ENCODE measurements around the gene SUMF2. TPM values are rescaled to one million over a fixed set of nuclear protein-coding genes. Genes with fewer than 3 reads are reported as not detected.
A peak's percentile ranks its signal among the peaks of the same experiment; 100 is the strongest.

The SUMF2 gene
- total and polyA plus RNA-seq, 7 experiments from 2014 or later, result 120 to 196 (median 156) TPM

DNA sequence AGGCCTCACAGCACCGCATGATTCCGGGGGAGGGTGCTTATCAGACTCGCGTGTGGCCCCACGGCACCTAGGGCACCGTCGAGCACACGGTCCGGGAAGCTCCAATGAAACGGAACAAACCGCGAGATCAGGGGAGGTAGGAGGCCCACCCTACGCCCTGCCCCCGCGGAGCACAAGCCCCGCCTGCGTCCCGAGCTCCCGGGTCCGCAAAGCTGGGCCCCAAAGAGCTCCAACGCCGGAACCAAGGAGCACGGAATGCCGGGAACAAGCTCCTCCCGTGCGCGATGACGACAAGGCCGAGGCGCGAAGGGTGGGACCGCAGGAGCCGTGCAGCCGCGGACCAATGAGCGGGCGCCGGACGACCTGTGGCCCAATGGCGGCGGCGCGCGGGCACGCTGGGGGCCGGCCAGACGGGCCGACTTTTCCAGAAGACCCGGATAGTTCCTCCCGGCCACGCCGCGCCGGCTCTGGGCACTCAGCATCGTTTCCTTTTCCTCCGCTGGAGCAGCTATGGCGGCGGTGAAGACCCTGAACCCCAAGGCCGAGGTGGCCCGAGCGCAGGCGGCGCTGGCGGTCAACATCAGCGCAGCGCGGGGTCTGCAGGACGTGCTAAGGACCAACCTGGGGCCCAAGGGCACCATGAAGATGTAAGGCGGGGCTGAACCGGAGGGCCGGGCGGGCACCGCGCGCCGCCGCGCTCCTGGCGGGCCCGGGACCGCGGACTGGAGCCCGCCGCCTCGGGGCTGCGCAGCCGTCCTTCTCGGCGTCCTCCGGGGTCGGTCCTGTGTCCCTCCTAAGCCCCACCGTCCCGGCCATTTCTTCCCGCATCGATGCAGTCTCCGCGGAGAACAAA lies 12.5 kb upstream of the SUMF2 start, which contains the start of the genes CCT6A and PSPH:
CCT6A (plus strand) TSS at position 427 of the 853 bp plus-strand sequence; CDS start at position 511, 84 bp downstream.
PSPH (minus strand) TSS at position 106 of the 853 bp plus-strand sequence. CDS start 30,232 bp downstream, outside the sequence.
- Mint-ChIP-seq H3K4me1 (peaks cover 26 to 59% (median 45%) of the 10 kb centered on the region in 7 donors), H3K4me3 (peak within 1 kb of the TSS; percentile 91 to 99 (median 96)), H3K9me3 (peaks cover 0 to 2% (median 0%) of the 10 kb centered on the region in 11 donors), H3K27ac (peak within 1 kb of the TSS; percentile 78 to 96 (median 93)), H3K27me3 (no peaks in the 10 kb centered on the region), H3K36me3 (peaks cover 4 to 9% (median 7%) of the 10 kb centered on the region in 5 donors)
- ATAC-seq, result peak; percentile 95
- intact Hi-C loops (cut with micrococcal nuclease), result loop anchor here (1.0 to 5.0 kb wide), 11 partner anchors 13 to 1294 kb away; partner anchors contain the start of genes CHCHD2 (in 2 of the 2), MRPS17 (in 2 of the 2), SEC61G (in 2 of the 2) and SUMF2 (in 2 of the 2)
- H3K36me3 ChIP-seq (ENCODE audit: control insufficient read depth in 2 of 3, insufficient read depth in 3 of 3, low read length in 3 of 3), result peaks cover 7 to 34% (median 17%) of the 10 kb centered on the region in 3 experiments
- no peaks in the 10 kb centered on the region for H3K27me3 ChIP-seq (ENCODE audit: control insufficient read depth in 2 of 2, insufficient read depth in 2 of 2, low read length in 2 of 2)
- peak within 1 kb of the TSS; percentile 91 for H3K27ac ChIP-seq (ENCODE audit: low read depth, low read length)
- no peaks in the 10 kb centered on the region for H3K9me3 ChIP-seq (ENCODE audit: control insufficient read depth in 2 of 3, low read length in 3 of 3)
- ChIA-PET CTCF (interaction anchor here (0.6 to 1.0 kb wide), 2 partner anchors 21 to 47 kb away, joined by 3 read pairs; no protein-coding TSS in a partner anchor), POLR2A (interaction anchor here (0.6 to 1.9 kb wide), 15 partner anchors 13 to 686 kb away, joined by 3 to 37 read pairs (median 4); partner anchors contain the start of genes CHCHD2, LANCL2 and SUMF2)
- DNase-seq, result peak; percentile 74 to 93 (median 78)
- peaks cover 6 to 9% of the 10 kb centered on the region in 2 donors for H3K4me1 ChIP-seq (ENCODE audit: control insufficient read depth in 2 of 2, insufficient read depth in 2 of 2, low read length in 2 of 2)
- peak within 1 kb of the TSS; percentile 88 for H3K4me3 ChIP-seq (ENCODE audit: low read length)

GRCh38 chr7:56053379-56053778 lies 10.7 kb upstream of the SUMF2 start:
- POLR2A ChIA-PET, result interaction anchor here (1.1 to 2.9 kb wide), 2 partner anchors 9 to 11 kb away, joined by 6 to 16 read pairs; partner anchors contain the start of gene SUMF2
- Histone ChIP-seq H3K27ac (ENCODE audit: low read depth, low read length) (peak overlapping the region; percentile 91), H3K9me3 (ENCODE audit: control insufficient read depth in 2 of 3, low read length in 3 of 3) (no peaks in the 10 kb centered on the region), H3K4me1 (ENCODE audit: control insufficient read depth in 2 of 2, insufficient read depth in 2 of 2, low read length in 2 of 2) (peaks cover 6 to 9% of the 10 kb centered on the region in 2 donors), H3K36me3 (ENCODE audit: control insufficient read depth in 2 of 3, insufficient read depth in 3 of 3, low read length in 3 of 3) (peaks cover 17 to 47% (median 23%) of the 10 kb centered on the region in 3 experiments), H3K27me3 (ENCODE audit: control insufficient read depth in 2 of 2, insufficient read depth in 2 of 2, low read length in 2 of 2) (no peaks in the 10 kb centered on the region), H3K4me3 (ENCODE audit: low read length) (no peak overlapping the region)
- Mint-ChIP-seq H3K36me3 (peaks cover 5 to 16% (median 13%) of the 10 kb centered on the region in 5 donors), H3K4me1 (peaks cover 26 to 57% (median 47%) of the 10 kb centered on the region in 7 donors), H3K4me3 (peak overlapping the region; percentile 16 to 95 (median 70)), H3K27me3 (no peaks in the 10 kb centered on the region), H3K9me3 (peaks cover 0 to 2% (median 0%) of the 10 kb centered on the region in 11 donors), H3K27ac (peak overlapping the region in 6 of 9 donors; percentile 43 to 78 (median 55))
- intact Hi-C loops (cut with micrococcal nuclease), result loop anchor here (5.0 kb wide), 2 partner anchors 481 to 1296 kb away; partner anchors contain the start of genes SEC61G (in 2 of the 2) and VOPP1 (in 2 of the 2)
- DNase-seq, result no peak
- CTCF ChIA-PET, result interaction anchor here (0.8 to 1.9 kb wide), 3 partner anchors 20 to 49 kb away, joined by 3 to 7 read pairs (median 5); no protein-coding TSS in a partner anchor
- no peak for ATAC-seq

GRCh38 chr7:56053993-56054392 lies 10.1 kb upstream of the SUMF2 start:
- H3K4me3 ChIP-seq (ENCODE audit: low read length), result no peak overlapping the region
- no peaks in the 10 kb centered on the region for H3K27me3 Mint-ChIP-seq
- DNase-seq, result no peak
- H3K27ac ChIP-seq (ENCODE audit: low read depth, low read length), result no peak overlapping the region
- ChIA-PET POLR2A (interaction anchor here (1.1 to 2.9 kb wide), 2 partner anchors 9 to 11 kb away, joined by 6 to 16 read pairs; partner anchors contain the start of gene SUMF2), CTCF (interaction anchor here (0.8 to 1.9 kb wide), 3 partner anchors 19 to 50 kb away, joined by 3 to 7 read pairs (median 5); no protein-coding TSS in a partner anchor)
- peaks cover 17 to 52% (median 26%) of the 10 kb centered on the region in 3 experiments for H3K36me3 ChIP-seq (ENCODE audit: control insufficient read depth in 2 of 3, insufficient read depth in 3 of 3, low read length in 3 of 3)
- peaks cover 6 to 9% of the 10 kb centered on the region in 2 donors for H3K4me1 ChIP-seq (ENCODE audit: control insufficient read depth in 2 of 2, insufficient read depth in 2 of 2, low read length in 2 of 2)
- H3K4me3 Mint-ChIP-seq, result peak overlapping the region in 4 of 10 donors; percentile 12 to 95 (median 37)
- intact Hi-C loops (cut with micrococcal nuclease), result loop anchor here (5.0 kb wide), 2 partner anchors 482 to 1297 kb away; partner anchors contain the start of genes SEC61G (in 2 of the 2) and VOPP1 (in 2 of the 2)
- ATAC-seq, result no peak
- peaks cover 5 to 18% (median 15%) of the 10 kb centered on the region in 5 donors for H3K36me3 Mint-ChIP-seq
- peak overlapping the region in 5 of 9 donors; percentile 31 to 78 (median 48) for H3K27ac Mint-ChIP-seq
- H3K9me3 Mint-ChIP-seq, result peaks cover 0 to 2% (median 0%) of the 10 kb centered on the region in 11 donors
- H3K9me3 ChIP-seq (ENCODE audit: control insufficient read depth in 2 of 3, low read length in 3 of 3), result no peaks in the 10 kb centered on the region
- H3K4me1 Mint-ChIP-seq, result peaks cover 26 to 55% (median 47%) of the 10 kb centered on the region in 7 donors
- H3K27me3 ChIP-seq (ENCODE audit: control insufficient read depth in 2 of 2, insufficient read depth in 2 of 2, low read length in 2 of 2), result no peaks in the 10 kb centered on the region

DNA sequence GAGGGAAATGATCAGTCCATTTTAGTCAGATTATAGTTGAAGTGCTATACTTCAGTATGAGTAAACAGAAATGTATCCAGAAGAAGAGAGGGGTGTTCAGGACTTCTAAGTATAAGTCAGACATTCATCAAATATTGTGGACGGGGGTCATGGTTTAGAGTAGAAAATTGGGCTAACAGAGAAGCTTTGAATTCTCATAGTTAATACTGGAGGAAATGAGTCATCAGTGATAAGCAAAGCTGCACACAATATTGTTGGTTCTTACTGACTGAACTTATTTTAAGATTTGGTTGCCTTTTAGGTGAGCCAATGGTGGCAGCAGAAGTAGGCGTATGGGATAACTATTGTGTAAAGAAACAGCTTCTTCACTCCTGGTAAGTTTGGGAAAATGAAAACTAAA lies 1.7 kb upstream of the SUMF2 start:
- no peaks in the 10 kb centered on the region for H3K9me3 ChIP-seq (ENCODE audit: control insufficient read depth in 2 of 3, low read length in 3 of 3)
- Mint-ChIP-seq H3K4me3 (peak overlapping the region in 5 of 10 donors; percentile 3 to 57 (median 24)), H3K4me1 (peaks cover 16 to 46% (median 22%) of the 10 kb centered on the region in 7 donors), H3K27ac (peak overlapping the region; percentile 19 to 98 (median 76)), H3K9me3 (peaks cover 0 to 4% (median 0%) of the 10 kb centered on the region in 11 donors), H3K27me3 (peaks cover 0 to 2% (median 0%) of the 10 kb centered on the region in 5 donors), H3K36me3 (peaks cover 0 to 27% (median 16%) of the 10 kb centered on the region in 5 donors)
- H3K27ac ChIP-seq (ENCODE audit: low read depth, low read length), result peak overlapping the region; percentile 88
- POLR2A ChIA-PET, result interaction anchor here (0.6 to 5.7 kb wide), 5 partner anchors 8 to 44 kb away, joined by 3 to 37 read pairs (median 6); partner anchors contain the start of genes CCT6A, CHCHD2 and PSPH
- H3K4me1 ChIP-seq (ENCODE audit: control insufficient read depth in 2 of 2, insufficient read depth in 2 of 2, low read length in 2 of 2), result peaks cover 7 to 8% of the 10 kb centered on the region in 2 donors
- no peaks in the 10 kb centered on the region for H3K27me3 ChIP-seq (ENCODE audit: control insufficient read depth in 2 of 2, insufficient read depth in 2 of 2, low read length in 2 of 2)
- CTCF ChIA-PET, result interaction anchor here (0.6 to 1.4 kb wide), 2 partner anchors 9 to 12 kb away, joined by 5 to 7 read pairs; no protein-coding TSS in a partner anchor
- DNase-seq (no peak), ATAC-seq (no peak)
- no peak overlapping the region for H3K4me3 ChIP-seq (ENCODE audit: low read length)
- peaks cover 7 to 55% (median 13%) of the 10 kb centered on the region in 3 experiments for H3K36me3 ChIP-seq (ENCODE audit: control insufficient read depth in 2 of 3, insufficient read depth in 3 of 3, low read length in 3 of 3)
- intact Hi-C loops (cut with micrococcal nuclease), result loop anchor here in 1 of 2 donors (5.0 kb wide), 1 partner anchor 175 kb away; the partner anchor contains the start of gene ZNF713

DNA sequence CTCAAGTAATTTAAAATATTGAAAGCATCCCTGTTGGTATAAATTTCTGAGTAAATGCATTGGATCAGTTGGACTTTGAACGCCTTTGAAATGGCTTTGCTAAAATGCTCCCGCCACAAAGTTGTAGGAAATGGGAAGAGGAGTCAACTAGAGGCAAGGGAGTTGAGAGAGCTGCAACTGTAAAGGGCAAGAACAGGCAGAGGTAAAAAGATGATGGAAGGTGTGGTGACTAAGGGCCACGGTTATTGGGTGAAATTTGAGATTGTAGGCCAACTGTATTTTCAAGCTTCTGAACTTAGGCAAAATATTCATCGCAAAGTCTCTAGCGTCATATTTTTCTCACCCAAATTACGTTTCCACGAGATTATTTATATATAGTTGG lies 595 bp upstream of the SUMF2 start:
- peak overlapping the region in 9 of 10 donors; percentile 83 to 94 (median 92) for H3K4me3 Mint-ChIP-seq
- CTCF ChIA-PET, result interaction anchor here (0.5 to 1.4 kb wide), 2 partner anchors 11 to 66 kb away, joined by 4 to 7 read pairs; no protein-coding TSS in a partner anchor
- intact Hi-C loops (cut with micrococcal nuclease), result loop anchor here in 1 of 2 donors (5.0 kb wide), 1 partner anchor 176 kb away; the partner anchor contains the start of gene ZNF713
- peaks cover 0 to 4% (median 0%) of the 10 kb centered on the region in 11 donors for H3K9me3 Mint-ChIP-seq
- Histone ChIP-seq H3K27me3 (ENCODE audit: control insufficient read depth in 2 of 2, insufficient read depth in 2 of 2, low read length in 2 of 2) (no peaks in the 10 kb centered on the region), H3K4me3 (ENCODE audit: low read length) (peak overlapping the region; percentile 98), H3K36me3 (ENCODE audit: control insufficient read depth in 2 of 3, insufficient read depth in 3 of 3, low read length in 3 of 3) (peaks cover 2 to 46% (median 10%) of the 10 kb centered on the region in 3 experiments), H3K27ac (ENCODE audit: low read depth, low read length) (peak overlapping the region; percentile 88), H3K4me1 (ENCODE audit: control insufficient read depth in 2 of 2, insufficient read depth in 2 of 2, low read length in 2 of 2) (peaks cover 7 to 8% of the 10 kb centered on the region in 2 donors), H3K9me3 (ENCODE audit: control insufficient read depth in 2 of 3, low read length in 3 of 3) (no peaks in the 10 kb centered on the region)
- DNase-seq, result no peak
- peaks cover 0 to 22% (median 14%) of the 10 kb centered on the region in 5 donors for H3K36me3 Mint-ChIP-seq
- peaks cover 16 to 39% (median 22%) of the 10 kb centered on the region in 7 donors for H3K4me1 Mint-ChIP-seq
- POLR2A ChIA-PET, result interaction anchor here (1.3 to 5.7 kb wide), 4 partner anchors 10 to 100 kb away, joined by 4 to 37 read pairs (median 18); partner anchors contain the start of genes CCT6A, CHCHD2 and PSPH
- ATAC-seq, result no peak
- H3K27me3 Mint-ChIP-seq, result peaks cover 0 to 2% (median 0%) of the 10 kb centered on the region in 5 donors
- H3K27ac Mint-ChIP-seq, result peak overlapping the region; percentile 93 to 98 (median 96)

Data from naive thymus-derived CD4-positive, alpha-beta T cell (primary cell).